Measurements from ENCODE around the gene NRG2. TPM values are rescaled to one million over a fixed set of nuclear protein-coding genes. Genes with fewer than 3 reads are reported as not detected.

The NRG2 gene
- polyA plus RNA-seq (2013, experiment 1 of 4): 9.8 TPM
- polyA plus RNA-seq (2013, experiment 2 of 4): 13.8 TPM
- polyA plus RNA-seq (2013, experiment 3 of 4): 7.0 TPM
- 11.1 TPM for polyA plus RNA-seq (2013, experiment 4 of 4)

GRCh38 chr5:140042643-140043507 lies at the start of gene NRG2:
Gene NRG2, minus strand, starts transcription at chr5:140043299.
- Histone ChIP-seq H3K9me3 (ENCODE audit: control insufficient read depth, low read length) (no peaks in the 10 kb centered on the region), H3K4me1 (ENCODE audit: control insufficient read depth, insufficient read depth, low read length) (peaks cover 14% of the 10 kb centered on the region), H3K4me3 (ENCODE audit: insufficient read depth, low read depth, low read length) (peak within 1 kb of the TSS; percentile 61), H3K36me3 (ENCODE audit: control insufficient read depth, insufficient read depth, low read length) (no peaks in the 10 kb centered on the region), H3K27me3 (ENCODE audit: control insufficient read depth, insufficient read depth, low read length, poor library complexity, severe bottlenecking) (peaks cover 82% of the 10 kb centered on the region), H3K27ac (ENCODE audit: insufficient read depth, low read depth, low read length, poor library complexity, severe bottlenecking) (no peak within 1 kb of the TSS)
- 0% methylated on average over 82 of the region's 82 CpGs for WGBS, 2 experiments

GRCh38 chr5:140090251-140090650 lies 47.2 kb upstream of the NRG2 start:
- Histone ChIP-seq H3K36me3 (ENCODE audit: control insufficient read depth, insufficient read depth, low read length) (no peaks in the 10 kb centered on the region), H3K9me3 (ENCODE audit: control insufficient read depth, low read length) (no peaks in the 10 kb centered on the region), H3K4me3 (ENCODE audit: insufficient read depth, low read depth, low read length) (no peak overlapping the region), H3K27me3 (ENCODE audit: control insufficient read depth, insufficient read depth, low read length, poor library complexity, severe bottlenecking) (peaks cover 10% of the 10 kb centered on the region), H3K27ac (ENCODE audit: insufficient read depth, low read depth, low read length, poor library complexity, severe bottlenecking) (no peak overlapping the region), H3K4me1 (ENCODE audit: control insufficient read depth, insufficient read depth, low read length) (no peaks in the 10 kb centered on the region)
- WGBS, 2 experiments: 100% methylated on average over 1 of the region's 1 CpG; no CpG with 5 or more reads in 1 of the 2 experiments

GRCh38 chr5:140084541-140084940 lies 41.4 kb upstream of the NRG2 start:
- Histone ChIP-seq H3K27ac (ENCODE audit: insufficient read depth, low read depth, low read length, poor library complexity, severe bottlenecking) (no peak overlapping the region), H3K4me3 (ENCODE audit: insufficient read depth, low read depth, low read length) (no peak overlapping the region), H3K4me1 (ENCODE audit: control insufficient read depth, insufficient read depth, low read length) (no peaks in the 10 kb centered on the region), H3K27me3 (ENCODE audit: control insufficient read depth, insufficient read depth, low read length, poor library complexity, severe bottlenecking) (peaks cover 21% of the 10 kb centered on the region), H3K36me3 (ENCODE audit: control insufficient read depth, insufficient read depth, low read length) (no peaks in the 10 kb centered on the region), H3K9me3 (ENCODE audit: control insufficient read depth, low read length) (no peaks in the 10 kb centered on the region)
- WGBS, 2 experiments: 59 to 63% methylated on average over 4 of the region's 4 CpGs

- Histone ChIP-seq H3K4me1 (ENCODE audit: control insufficient read depth, insufficient read depth, low read length) (no peaks in the 10 kb centered on the region), H3K27ac (ENCODE audit: insufficient read depth, low read depth, low read length, poor library complexity, severe bottlenecking) (no peak overlapping the region), H3K9me3 (ENCODE audit: control insufficient read depth, low read length) (no peaks in the 10 kb centered on the region), H3K27me3 (ENCODE audit: control insufficient read depth, insufficient read depth, low read length, poor library complexity, severe bottlenecking) (peaks cover 21% of the 10 kb centered on the region), H3K4me3 (ENCODE audit: insufficient read depth, low read depth, low read length) (no peak overlapping the region), H3K36me3 (ENCODE audit: control insufficient read depth, insufficient read depth, low read length) (no peaks in the 10 kb centered on the region)
- 83 to 100% methylated on average over 1 of the region's 1 CpG for WGBS, 2 experiments
Observed at GRCh38 chr5:140083650-140084049, 40.6 kb upstream of the NRG2 start.

GRCh38 chr5:140083120-140083519 lies 40.0 kb upstream of the NRG2 start:
- Histone ChIP-seq H3K36me3 (ENCODE audit: control insufficient read depth, insufficient read depth, low read length) (no peaks in the 10 kb centered on the region), H3K27ac (ENCODE audit: insufficient read depth, low read depth, low read length, poor library complexity, severe bottlenecking) (no peak overlapping the region), H3K4me3 (ENCODE audit: insufficient read depth, low read depth, low read length) (no peak overlapping the region), H3K27me3 (ENCODE audit: control insufficient read depth, insufficient read depth, low read length, poor library complexity, severe bottlenecking) (peaks cover 21% of the 10 kb centered on the region), H3K4me1 (ENCODE audit: control insufficient read depth, insufficient read depth, low read length) (no peaks in the 10 kb centered on the region), H3K9me3 (ENCODE audit: control insufficient read depth, low read length) (no peaks in the 10 kb centered on the region)
- 87 to 94% methylated on average over 1 of the region's 1 CpG for WGBS, 2 experiments

- H3K27me3 ChIP-seq (ENCODE audit: control insufficient read depth, insufficient read depth, low read length, poor library complexity, severe bottlenecking): peaks cover 11% of the 10 kb centered on the region
- no peaks in the 10 kb centered on the region for H3K9me3 ChIP-seq (ENCODE audit: control insufficient read depth, low read length)
- no peaks in the 10 kb centered on the region for H3K36me3 ChIP-seq (ENCODE audit: control insufficient read depth, insufficient read depth, low read length)
- no peak overlapping the region for H3K4me3 ChIP-seq (ENCODE audit: insufficient read depth, low read depth, low read length)
- H3K27ac ChIP-seq (ENCODE audit: insufficient read depth, low read depth, low read length, poor library complexity, severe bottlenecking): no peak overlapping the region
- H3K4me1 ChIP-seq (ENCODE audit: control insufficient read depth, insufficient read depth, low read length): no peaks in the 10 kb centered on the region
- 71 to 84% methylated on average over 1 to 2 of the region's 2 CpGs for WGBS, 2 experiments
Observed at GRCh38 chr5:140076788-140077187, 33.7 kb upstream of the NRG2 start.

GRCh38 chr5:140076142-140076541 lies 33.0 kb upstream of the NRG2 start:
- Histone ChIP-seq H3K4me3 (ENCODE audit: insufficient read depth, low read depth, low read length) (no peak overlapping the region), H3K27ac (ENCODE audit: insufficient read depth, low read depth, low read length, poor library complexity, severe bottlenecking) (no peak overlapping the region), H3K36me3 (ENCODE audit: control insufficient read depth, insufficient read depth, low read length) (no peaks in the 10 kb centered on the region), H3K27me3 (ENCODE audit: control insufficient read depth, insufficient read depth, low read length, poor library complexity, severe bottlenecking) (peaks cover 11% of the 10 kb centered on the region), H3K9me3 (ENCODE audit: control insufficient read depth, low read length) (no peaks in the 10 kb centered on the region), H3K4me1 (ENCODE audit: control insufficient read depth, insufficient read depth, low read length) (no peaks in the 10 kb centered on the region)
- WGBS, 2 experiments: 93 to 100% methylated on average over 1 of the region's 1 CpG

- 66 to 83% methylated on average over 2 of the region's 2 CpGs for whole genome bisulfite sequencing, 2 experiments
Observed at GRCh38 chr5:140075371-140075770, 32.3 kb upstream of the NRG2 start.

GRCh38 chr5:140073296-140073695 lies 30.2 kb upstream of the NRG2 start:
- H3K27me3 ChIP-seq (ENCODE audit: control insufficient read depth, insufficient read depth, low read length, poor library complexity, severe bottlenecking): peaks cover 22% of the 10 kb centered on the region
- H3K4me3 ChIP-seq (ENCODE audit: insufficient read depth, low read depth, low read length): no peak overlapping the region
- no peak overlapping the region for H3K27ac ChIP-seq (ENCODE audit: insufficient read depth, low read depth, low read length, poor library complexity, severe bottlenecking)
- no peaks in the 10 kb centered on the region for H3K4me1 ChIP-seq (ENCODE audit: control insufficient read depth, insufficient read depth, low read length)
- no peaks in the 10 kb centered on the region for H3K9me3 ChIP-seq (ENCODE audit: control insufficient read depth, low read length)
- H3K36me3 ChIP-seq (ENCODE audit: control insufficient read depth, insufficient read depth, low read length): no peaks in the 10 kb centered on the region
- 23 to 50% methylated on average over 1 to 2 of the region's 4 CpGs for WGBS, 2 experiments

More at GRCh38 chr5:140075371-140075770, 32.3 kb upstream of the NRG2 start:
- no peaks in the 10 kb centered on the region for H3K4me1 ChIP-seq (ENCODE audit: control insufficient read depth, insufficient read depth, low read length)
- peaks cover 11% of the 10 kb centered on the region for H3K27me3 ChIP-seq (ENCODE audit: control insufficient read depth, insufficient read depth, low read length, poor library complexity, severe bottlenecking)
- H3K36me3 ChIP-seq (ENCODE audit: control insufficient read depth, insufficient read depth, low read length): no peaks in the 10 kb centered on the region
- no peak overlapping the region for H3K27ac ChIP-seq (ENCODE audit: insufficient read depth, low read depth, low read length, poor library complexity, severe bottlenecking)
- no peaks in the 10 kb centered on the region for H3K9me3 ChIP-seq (ENCODE audit: control insufficient read depth, low read length)
- H3K4me3 ChIP-seq (ENCODE audit: insufficient read depth, low read depth, low read length): no peak overlapping the region

- H3K4me3 ChIP-seq (ENCODE audit: insufficient read depth, low read depth, low read length): no peak overlapping the region
- 48 to 58% methylated on average over 9 of the region's 10 CpGs for WGBS, 2 experiments
- H3K9me3 ChIP-seq (ENCODE audit: control insufficient read depth, low read length): no peaks in the 10 kb centered on the region
- no peaks in the 10 kb centered on the region for H3K36me3 ChIP-seq (ENCODE audit: control insufficient read depth, insufficient read depth, low read length)
- H3K27ac ChIP-seq (ENCODE audit: insufficient read depth, low read depth, low read length, poor library complexity, severe bottlenecking): no peak overlapping the region
- H3K4me1 ChIP-seq (ENCODE audit: control insufficient read depth, insufficient read depth, low read length): no peaks in the 10 kb centered on the region
- H3K27me3 ChIP-seq (ENCODE audit: control insufficient read depth, insufficient read depth, low read length, poor library complexity, severe bottlenecking): peaks cover 27% of the 10 kb centered on the region
Observed at GRCh38 chr5:140072812-140073211, 29.7 kb upstream of the NRG2 start.
